ENCODE results near the gene E2F1.
A peak's percentile ranks its signal among the peaks of the same experiment; 100 is the strongest.

E2F1 gene

GRCh38 chr20:33669224-33669623, 17.0 kb downstream of the E2F1 start:
- DNase-seq (ENCODE audit: low spot score in 2 of 2), result no peak
- Mint-ChIP-seq H3K9me3 (no peaks in the 10 kb centered on the region), H3K27ac (ENCODE audit: low read depth) (no peak overlapping the region), H3K27me3 (no peaks in the 10 kb centered on the region), H3K4me1 (peaks cover 34% of the 10 kb centered on the region), H3K36me3 (ENCODE audit: insufficient read depth) (peaks cover 13% of the 10 kb centered on the region), H3K4me3 (no peak overlapping the region)
- ATAC-seq (replicated peaks; ENCODE audit: extremely low read depth, poor library complexity, severe bottlenecking), result no peak

GRCh38 chr20:33668466-33669155, 17.6 kb downstream of the E2F1 start:
- peaks cover 13% of the 10 kb centered on the region for H3K36me3 Mint-ChIP-seq (ENCODE audit: insufficient read depth)
- H3K9me3 Mint-ChIP-seq, result no peaks in the 10 kb centered on the region
- H3K4me3 Mint-ChIP-seq, result peak overlapping the region; percentile 97
- no peak overlapping the region for H3K27ac Mint-ChIP-seq (ENCODE audit: low read depth)
- peaks cover 34% of the 10 kb centered on the region for H3K4me1 Mint-ChIP-seq
- ATAC-seq (replicated peaks; ENCODE audit: extremely low read depth, poor library complexity, severe bottlenecking) (no peak), DNase-seq (ENCODE audit: low spot score in 2 of 2) (no peak)
- no peaks in the 10 kb centered on the region for H3K27me3 Mint-ChIP-seq

GRCh38 chr20:33667676-33668465, 18.3 kb downstream of the E2F1 start:
- Mint-ChIP-seq H3K9me3 (no peaks in the 10 kb centered on the region), H3K36me3 (ENCODE audit: insufficient read depth) (peaks cover 15% of the 10 kb centered on the region), H3K4me1 (peaks cover 28% of the 10 kb centered on the region), H3K4me3 (peak overlapping the region; percentile 97), H3K27me3 (no peaks in the 10 kb centered on the region), H3K27ac (ENCODE audit: low read depth) (no peak overlapping the region)
- ATAC-seq (replicated peaks; ENCODE audit: extremely low read depth, poor library complexity, severe bottlenecking) (peak; percentile 53), DNase-seq (ENCODE audit: low spot score in 2 of 2) (peak; percentile 67 to 75)

DNA sequence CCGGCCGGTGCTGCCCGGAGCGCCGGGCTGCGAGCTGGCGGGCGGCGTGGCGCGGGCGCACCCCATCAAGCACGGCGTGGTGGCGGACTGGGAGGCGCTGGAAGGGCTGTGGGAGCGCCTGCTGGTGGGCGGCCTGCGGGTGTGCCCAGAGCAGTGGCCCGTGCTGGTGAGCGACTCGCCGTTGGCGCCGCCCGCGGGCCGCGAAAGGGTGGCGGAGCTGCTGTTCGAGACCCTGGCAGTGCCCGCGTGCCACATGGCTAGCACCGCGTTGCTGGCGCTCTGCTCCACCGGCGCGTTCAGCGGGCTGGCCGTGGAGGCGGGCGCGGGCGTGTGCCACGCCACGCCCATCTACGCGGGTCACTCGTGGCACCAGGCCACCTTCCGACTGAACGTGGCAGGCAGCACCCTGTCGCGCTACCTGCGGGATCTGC, 18.9 kb downstream of the E2F1 start:
- Mint-ChIP-seq H3K36me3 (ENCODE audit: insufficient read depth) (peaks cover 16% of the 10 kb centered on the region), H3K9me3 (no peaks in the 10 kb centered on the region), H3K4me3 (peak overlapping the region; percentile 97), H3K4me1 (peaks cover 29% of the 10 kb centered on the region), H3K27ac (ENCODE audit: low read depth) (no peak overlapping the region), H3K27me3 (no peaks in the 10 kb centered on the region)
- ATAC-seq (replicated peaks; ENCODE audit: extremely low read depth, poor library complexity, severe bottlenecking) (peak; percentile 25), DNase-seq (ENCODE audit: low spot score in 2 of 2) (no peak)

DNA sequence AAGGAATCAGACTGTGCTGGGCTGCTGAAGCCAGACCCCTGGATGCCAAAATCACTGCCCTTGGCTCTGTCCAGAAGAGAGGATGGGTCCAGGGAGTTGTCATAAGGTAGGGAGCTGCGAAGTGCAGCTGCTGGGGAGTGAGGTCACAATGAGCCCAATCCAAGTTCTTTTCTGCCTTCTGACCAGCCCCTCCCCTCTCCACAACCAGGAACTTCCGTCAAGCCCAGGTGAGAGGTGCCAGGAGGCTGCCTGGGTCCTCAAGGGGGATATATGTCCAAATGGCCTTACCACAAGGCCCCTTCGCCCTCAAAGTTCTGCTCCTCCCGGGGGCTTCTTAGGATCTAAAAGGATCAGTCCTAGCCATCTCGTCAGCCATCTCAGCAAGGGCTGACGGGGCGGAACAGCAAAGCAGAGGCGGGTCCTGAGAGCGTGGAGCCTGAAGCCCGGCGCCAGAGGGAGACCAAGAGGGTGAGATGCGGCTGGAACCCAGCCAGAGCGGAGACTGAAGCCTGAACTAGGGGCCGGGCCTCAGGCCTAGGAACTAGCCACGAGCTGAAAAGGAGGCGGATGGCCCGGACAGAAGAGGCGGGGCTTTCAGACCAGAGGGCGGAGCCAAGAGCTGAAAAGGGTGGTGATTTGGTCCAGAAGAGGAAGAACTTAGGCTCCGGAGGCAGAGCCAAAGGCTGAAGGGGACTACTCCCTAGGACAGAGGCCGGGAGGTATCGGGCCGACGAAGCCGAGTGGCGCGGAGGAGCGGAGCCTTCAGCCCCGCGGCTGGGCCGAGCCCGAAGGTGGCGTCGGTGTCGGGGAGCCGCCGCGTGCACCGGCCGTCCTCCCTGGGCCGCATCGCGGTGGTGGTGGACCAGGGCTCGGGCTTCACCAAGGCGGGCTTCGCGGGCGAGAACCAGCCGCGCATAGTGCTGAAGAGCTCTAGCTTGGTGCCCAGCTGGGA, 19.6 kb downstream of the E2F1 start, which contains the start of gene ACTL10:
Gene ACTL10, plus strand, starts transcription at position 651 of the 952 bp plus-strand sequence. CDS start 555 bp downstream, outside the sequence.
- Mint-ChIP-seq H3K36me3 (ENCODE audit: insufficient read depth) (peaks cover 16% of the 10 kb centered on the region), H3K27ac (ENCODE audit: low read depth) (peak within 1 kb of the TSS; percentile 94), H3K4me1 (peaks cover 29% of the 10 kb centered on the region), H3K4me3 (peak within 1 kb of the TSS; percentile 97), H3K9me3 (no peaks in the 10 kb centered on the region), H3K27me3 (no peaks in the 10 kb centered on the region)
- DNase-seq (ENCODE audit: low spot score in 2 of 2), result peak; percentile 67 to 70
- peak; percentile 49 for ATAC-seq (replicated peaks; ENCODE audit: extremely low read depth, poor library complexity, severe bottlenecking)

DNA sequence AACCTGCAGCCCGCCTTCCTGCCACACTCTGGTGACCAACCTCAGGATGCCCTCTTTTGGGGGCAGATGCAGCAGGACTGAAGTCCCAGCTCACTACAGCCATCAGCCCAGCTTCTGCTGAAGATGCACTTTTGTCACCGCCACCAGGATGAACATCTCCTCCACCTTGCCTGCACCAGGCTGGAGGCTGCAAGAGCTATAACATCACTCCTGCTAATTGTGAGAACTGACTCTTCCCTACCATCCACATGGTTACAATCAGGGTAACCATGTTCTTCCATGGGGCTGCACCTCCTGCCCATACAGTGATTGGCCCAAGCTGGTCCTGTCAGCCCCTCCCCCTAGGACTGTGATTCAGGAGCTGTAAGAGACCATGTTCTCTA, 21.4 kb downstream of the E2F1 start:
- no peak for DNase-seq (ENCODE audit: low spot score in 2 of 2)
- Mint-ChIP-seq H3K9me3 (no peaks in the 10 kb centered on the region), H3K4me1 (peaks cover 29% of the 10 kb centered on the region), H3K36me3 (ENCODE audit: insufficient read depth) (peaks cover 16% of the 10 kb centered on the region), H3K27me3 (no peaks in the 10 kb centered on the region), H3K4me3 (peak overlapping the region; percentile 84), H3K27ac (ENCODE audit: low read depth) (peak overlapping the region; percentile 77)
- ATAC-seq (replicated peaks; ENCODE audit: extremely low read depth, poor library complexity, severe bottlenecking), result no peak

GRCh38 chr20:33664085-33664761, 22.0 kb downstream of the E2F1 start:
- Mint-ChIP-seq H3K27ac (ENCODE audit: low read depth) (peak overlapping the region; percentile 77), H3K36me3 (ENCODE audit: insufficient read depth) (peaks cover 16% of the 10 kb centered on the region), H3K4me3 (peak overlapping the region; percentile 84), H3K4me1 (peaks cover 29% of the 10 kb centered on the region), H3K9me3 (no peaks in the 10 kb centered on the region), H3K27me3 (no peaks in the 10 kb centered on the region)
- DNase-seq (ENCODE audit: low spot score in 2 of 2), result no peak
- ATAC-seq (replicated peaks; ENCODE audit: extremely low read depth, poor library complexity, severe bottlenecking), result no peak

GRCh38 chr20:33663161-33664084, 22.8 kb downstream of the E2F1 start:
- DNase-seq (ENCODE audit: low spot score in 2 of 2), result peak; percentile 63 to 64
- peaks cover 29% of the 10 kb centered on the region for H3K4me1 Mint-ChIP-seq
- no peaks in the 10 kb centered on the region for H3K27me3 Mint-ChIP-seq
- no peaks in the 10 kb centered on the region for H3K9me3 Mint-ChIP-seq
- peak; percentile 64 for ATAC-seq (replicated peaks; ENCODE audit: extremely low read depth, poor library complexity, severe bottlenecking)
- H3K4me3 Mint-ChIP-seq, result peak overlapping the region; percentile 84
- H3K27ac Mint-ChIP-seq (ENCODE audit: low read depth), result peak overlapping the region; percentile 77
- peaks cover 16% of the 10 kb centered on the region for H3K36me3 Mint-ChIP-seq (ENCODE audit: insufficient read depth)

DNA sequence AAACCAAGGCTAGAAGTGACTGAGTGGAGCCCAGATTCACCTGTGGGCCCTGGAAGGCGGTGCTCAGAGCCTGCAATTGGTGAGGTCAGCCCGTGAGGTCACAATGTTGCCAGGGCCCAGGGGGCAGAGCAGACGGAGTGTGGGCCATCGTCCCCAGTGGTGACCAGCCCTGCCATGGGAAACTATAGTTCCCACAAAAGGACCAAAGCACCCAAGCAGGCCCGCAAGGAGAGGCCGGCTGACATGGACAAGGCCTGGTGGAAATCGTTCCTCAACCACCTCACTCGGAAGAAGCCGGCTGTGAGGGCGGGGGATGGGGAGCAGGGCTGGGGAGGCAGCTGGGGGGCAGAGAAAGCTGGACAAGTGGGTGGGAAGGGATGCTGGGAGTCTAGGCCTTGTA, 24.0 kb downstream of the E2F1 start, which contains the start of gene C20orf144:
Gene C20orf144, plus strand, starts transcription at position 156 of the 400 bp plus-strand sequence. Its CDS starts 19 bp downstream, at position 175.
- Mint-ChIP-seq H3K27me3 (no peaks in the 10 kb centered on the region), H3K27ac (ENCODE audit: low read depth) (peak within 1 kb of the TSS; percentile 77), H3K9me3 (no peaks in the 10 kb centered on the region), H3K36me3 (ENCODE audit: insufficient read depth) (peaks cover 16% of the 10 kb centered on the region), H3K4me1 (peaks cover 29% of the 10 kb centered on the region), H3K4me3 (peak within 1 kb of the TSS; percentile 84)
- DNase-seq (ENCODE audit: low spot score in 2 of 2) (no peak), ATAC-seq (replicated peaks; ENCODE audit: extremely low read depth, poor library complexity, severe bottlenecking) (no peak)

- no peak overlapping the region for H3K4me3 Mint-ChIP-seq
- no peaks in the 10 kb centered on the region for H3K9me3 Mint-ChIP-seq
- no peak for ATAC-seq (replicated peaks; ENCODE audit: extremely low read depth, poor library complexity, severe bottlenecking)
- H3K36me3 Mint-ChIP-seq (ENCODE audit: insufficient read depth), result peaks cover 11% of the 10 kb centered on the region
- peaks cover 20% of the 10 kb centered on the region for H3K4me1 Mint-ChIP-seq
- no peak for DNase-seq (ENCODE audit: low spot score in 2 of 2)
- H3K27ac Mint-ChIP-seq (ENCODE audit: low read depth), result no peak overlapping the region
- H3K27me3 Mint-ChIP-seq, result no peaks in the 10 kb centered on the region
These were observed 25.5 kb downstream of the E2F1 start for GRCh38 chr20:33660685-33661058.

GRCh38 chr20:33660035-33660684, 26.0 kb downstream of the E2F1 start:
- Mint-ChIP-seq H3K4me1 (peaks cover 20% of the 10 kb centered on the region), H3K4me3 (no peak overlapping the region), H3K9me3 (no peaks in the 10 kb centered on the region), H3K27ac (ENCODE audit: low read depth) (no peak overlapping the region), H3K27me3 (no peaks in the 10 kb centered on the region), H3K36me3 (ENCODE audit: insufficient read depth) (peaks cover 11% of the 10 kb centered on the region)
- no peak for DNase-seq (ENCODE audit: low spot score in 2 of 2)
- no peak for ATAC-seq (replicated peaks; ENCODE audit: extremely low read depth, poor library complexity, severe bottlenecking)

All from central memory CD8-positive, alpha-beta T cell (primary cell).